ENCODE measurements around the gene LOXL3.

The LOXL3 gene

DNA sequence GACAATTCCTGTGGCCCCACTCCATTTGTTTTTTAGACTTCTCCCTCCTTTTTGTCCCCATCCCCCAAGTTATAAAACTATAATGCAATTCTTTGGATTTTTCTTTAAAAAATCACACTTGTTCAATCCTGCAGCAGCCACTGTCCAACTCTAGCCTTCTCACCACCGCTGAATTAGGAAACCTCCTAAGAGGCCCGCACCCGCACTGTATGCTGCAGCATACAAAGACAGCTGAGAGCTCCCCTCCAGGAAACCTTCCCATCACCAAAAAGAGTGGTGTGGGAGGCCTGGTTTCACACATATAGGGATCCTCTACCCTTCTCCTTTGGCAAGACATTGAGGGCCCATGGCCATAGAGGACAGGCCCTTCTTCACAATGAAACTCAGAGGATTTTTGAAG lies 49.2 kb downstream of the LOXL3 start:
- no peak for DNase-seq

DNA sequence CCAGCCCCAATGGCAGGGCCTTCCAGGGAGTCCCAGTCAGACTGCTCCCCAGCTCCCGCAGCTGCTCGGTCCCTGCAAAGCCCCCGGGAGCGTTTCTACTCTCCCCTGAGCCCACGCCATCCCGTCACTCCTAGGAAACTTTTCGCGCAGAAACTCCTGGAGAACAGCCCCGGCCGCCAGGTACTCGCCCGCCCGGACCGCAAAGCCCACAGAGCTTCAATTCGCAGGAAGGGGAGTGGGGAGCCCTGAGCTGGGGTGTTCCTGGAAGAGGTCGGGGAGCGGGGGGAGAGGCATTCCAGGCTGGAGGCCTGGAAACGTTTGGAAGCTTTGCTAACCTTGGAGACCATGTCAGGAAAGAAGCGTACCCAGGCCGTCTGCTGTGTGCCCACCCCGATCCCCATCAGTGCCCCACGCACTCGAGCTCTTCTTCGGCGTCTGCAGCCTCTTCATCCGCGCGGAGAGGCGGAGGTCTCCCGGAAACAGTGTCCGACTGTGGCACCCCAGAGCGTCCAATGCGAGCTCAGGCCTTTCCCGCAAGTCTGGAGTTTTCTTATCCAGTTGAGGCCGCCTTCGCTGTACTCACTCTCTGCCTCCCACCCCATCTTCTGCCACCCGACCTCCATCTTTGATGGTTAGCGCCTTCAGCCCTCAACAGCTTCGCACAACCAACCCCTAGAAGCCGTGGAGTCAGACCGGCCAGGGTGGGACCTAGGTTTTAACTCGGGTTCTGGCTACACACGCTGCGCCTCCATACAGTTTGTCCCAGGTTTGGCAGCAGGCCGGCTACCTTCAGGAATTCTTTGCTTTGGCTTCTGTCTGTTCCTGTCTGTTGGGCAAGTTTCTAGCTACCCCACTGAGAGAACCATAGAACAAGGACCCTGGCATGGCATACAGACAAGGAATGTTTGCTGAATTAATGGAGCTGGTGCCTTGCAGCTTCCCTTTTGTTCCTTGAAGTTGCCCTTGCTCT lies 50.0 kb downstream of the LOXL3 start:
- no peak for DNase-seq

DNA sequence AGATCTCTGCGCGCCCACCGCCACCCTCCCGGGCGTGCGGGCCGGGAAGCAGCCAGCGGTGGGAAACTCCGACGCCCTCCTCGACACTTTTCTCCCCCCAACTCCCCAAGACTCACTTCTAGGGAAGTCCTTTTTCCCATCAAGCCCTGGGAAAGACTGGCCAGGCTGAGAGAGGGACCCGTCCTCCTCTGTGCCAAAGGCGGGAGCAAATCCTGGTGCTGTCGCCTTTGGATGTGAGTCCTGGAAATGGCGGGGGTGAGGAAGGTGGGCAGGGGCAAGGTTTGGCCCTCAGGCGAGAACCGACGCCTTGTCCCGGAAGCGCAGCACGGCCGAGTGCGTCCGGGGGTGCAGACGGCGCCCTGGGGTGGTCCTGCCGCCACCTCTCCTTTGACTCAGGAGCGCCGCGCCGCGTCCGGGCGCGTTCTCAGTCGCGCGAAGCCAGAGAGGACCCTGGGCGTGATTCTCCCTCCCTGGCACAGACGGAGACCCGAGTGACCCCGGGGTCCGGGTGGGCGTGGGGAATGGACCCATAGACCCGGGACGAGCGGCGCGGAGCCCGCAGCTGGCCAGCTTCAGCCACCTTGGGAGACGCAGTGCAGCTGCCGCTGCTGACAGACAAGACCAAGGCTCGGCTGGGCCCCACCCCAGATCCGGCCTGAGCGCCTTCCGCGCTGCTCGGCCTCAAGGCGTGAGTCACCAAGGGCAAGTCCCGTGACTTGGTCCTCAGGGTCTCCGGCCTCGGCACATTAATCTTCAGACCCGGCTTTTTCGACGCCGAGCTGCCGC lies 50.8 kb downstream of the LOXL3 start:
- DNase-seq = no peak

DNA sequence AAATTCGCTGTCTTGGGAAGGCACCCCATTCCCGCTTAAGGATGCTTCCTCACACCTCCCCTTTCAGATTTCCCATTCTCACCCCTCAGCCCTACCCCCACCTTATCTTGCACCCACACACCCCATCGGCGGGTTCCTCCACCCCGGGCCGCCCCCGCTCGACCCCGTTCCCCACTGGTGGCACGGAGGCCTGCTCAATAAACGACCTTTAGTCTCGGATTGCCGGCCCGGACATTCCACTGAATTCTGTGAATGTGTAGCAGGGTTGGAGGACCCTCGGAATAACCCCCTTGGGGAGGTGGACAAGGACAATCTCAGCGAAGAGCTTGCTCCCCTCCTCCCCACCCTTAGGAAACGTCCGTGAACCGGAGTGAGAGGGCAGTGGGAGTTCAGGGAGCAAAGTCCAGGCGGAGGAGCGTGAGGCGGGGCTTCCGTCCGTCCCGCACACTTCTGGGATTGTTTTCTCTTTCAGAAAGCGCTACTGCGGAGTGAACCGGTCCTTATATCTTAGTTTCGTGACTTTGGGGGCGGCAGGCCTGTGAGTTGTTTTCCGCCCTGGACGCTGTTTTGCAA lies 51.5 kb downstream of the LOXL3 start:
- DNase-seq = no peak

DNA sequence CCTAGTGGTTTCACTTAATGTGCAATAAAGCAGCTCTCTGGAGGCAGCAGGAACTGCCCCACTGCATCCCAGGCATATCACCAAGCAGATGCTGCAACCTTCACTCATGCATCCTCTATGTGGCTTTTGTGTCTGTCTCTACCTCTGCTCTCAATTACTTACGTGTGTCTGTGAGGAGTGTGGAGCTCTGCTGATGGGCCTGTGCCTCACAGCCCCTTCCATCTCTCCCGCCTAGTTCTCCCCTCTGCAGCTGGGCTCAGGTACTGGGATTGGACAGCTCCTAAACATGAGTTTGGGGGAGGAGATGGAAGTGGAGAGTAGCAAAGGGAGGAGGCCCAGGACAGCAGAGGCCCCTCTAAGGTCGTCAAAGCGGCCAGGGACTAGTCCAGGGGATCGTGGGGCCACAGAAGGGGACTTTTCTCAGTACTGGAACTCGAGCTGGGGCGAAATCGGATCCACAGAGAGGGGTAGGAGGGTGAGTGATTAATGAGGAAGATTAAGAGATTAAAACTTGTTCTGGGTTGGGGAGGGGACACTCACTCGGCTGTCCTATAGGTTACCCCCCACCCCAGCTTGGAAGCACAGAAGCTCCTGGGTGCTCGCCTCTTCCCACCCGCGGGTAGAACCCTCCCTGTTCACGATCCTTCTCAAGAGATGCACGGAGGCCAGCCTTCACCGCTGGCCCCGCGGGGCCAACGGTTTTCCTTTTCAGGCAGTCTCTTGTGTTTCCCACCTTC lies 52.2 kb downstream of the LOXL3 start:
- no peak for DNase-seq

DNA sequence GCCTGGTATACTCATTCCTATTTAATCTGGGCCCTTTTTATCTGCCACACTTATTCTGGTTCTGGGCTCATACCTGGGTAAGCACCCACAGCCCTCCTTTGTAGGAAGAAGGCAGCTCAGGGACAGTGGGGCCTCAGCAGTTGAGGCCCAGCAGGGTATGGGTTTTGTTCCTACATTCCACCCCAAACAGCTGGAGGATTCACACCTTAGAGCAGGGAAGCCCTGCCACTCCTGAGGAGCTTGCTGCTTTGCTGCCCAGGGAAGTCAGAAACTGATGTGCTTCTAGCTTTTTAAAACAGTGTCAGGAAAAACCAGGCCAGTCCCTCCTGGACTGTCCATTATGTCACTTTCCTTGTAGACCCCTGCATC lies 53.2 kb downstream of the LOXL3 start:
- no peak for DNase-seq

DNA sequence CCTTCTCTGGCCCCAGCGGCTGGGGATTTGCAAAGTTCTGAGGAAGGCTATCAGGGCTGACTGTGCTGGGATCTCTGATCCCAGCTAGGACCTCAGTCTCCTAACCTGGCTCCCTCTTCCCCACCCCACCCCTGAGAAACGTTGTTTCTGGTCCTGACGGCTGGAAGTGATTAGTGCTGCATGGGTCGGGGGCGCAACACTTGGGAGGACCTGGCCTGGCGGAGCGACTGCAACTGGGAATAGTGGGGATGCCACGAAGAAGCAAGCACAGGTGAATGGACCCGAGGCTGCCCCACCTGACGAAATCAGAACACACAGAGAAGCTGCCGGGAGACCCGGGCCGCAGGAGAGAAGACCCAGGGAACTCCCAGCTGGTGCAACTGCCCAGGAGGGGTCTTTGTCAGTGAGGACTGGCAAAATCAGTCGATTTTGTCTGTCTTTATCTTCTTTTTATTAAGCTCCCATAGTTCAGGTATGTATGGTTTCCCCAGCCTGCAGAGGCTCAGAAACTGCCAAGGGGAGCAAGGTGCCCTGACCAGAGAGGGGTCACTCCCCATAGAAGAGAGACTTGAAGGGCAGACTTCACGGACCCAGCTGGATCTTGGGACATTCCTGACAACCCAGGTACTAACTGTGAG lies 53.7 kb downstream of the LOXL3 start:
- DNase-seq = no peak

DNA sequence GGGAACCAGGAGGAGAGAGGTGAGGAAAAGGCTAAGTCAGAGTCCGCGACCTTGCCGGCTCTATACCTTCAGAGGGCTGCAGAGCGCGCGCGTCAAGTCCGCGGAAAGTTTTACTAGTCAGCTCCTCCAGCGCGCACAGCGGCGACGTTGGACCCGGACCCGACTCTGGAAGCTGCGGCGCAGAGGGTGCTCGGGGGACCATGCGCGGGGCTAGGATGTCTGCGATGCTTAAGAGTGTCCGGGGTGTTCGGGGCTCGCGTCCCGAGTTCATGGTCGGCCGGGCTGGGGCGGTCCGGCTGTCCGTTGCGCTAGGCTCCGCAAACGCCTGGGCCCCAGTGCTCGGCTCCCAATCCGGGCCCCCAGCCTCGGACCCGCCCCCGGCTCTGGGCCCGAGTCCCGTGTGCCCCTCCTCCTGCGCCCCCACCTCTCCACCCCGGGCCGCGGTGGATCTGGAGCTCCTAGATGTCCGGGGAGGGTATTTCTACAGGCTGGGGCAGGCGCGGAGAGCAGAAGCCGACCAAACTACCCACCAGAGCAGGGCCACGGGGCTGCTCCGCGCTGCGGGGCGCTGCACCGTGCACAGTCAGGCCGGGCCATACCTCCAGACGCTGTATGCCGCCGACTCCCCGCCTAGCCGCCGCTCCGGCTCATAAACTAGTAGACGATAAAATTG lies 54.3 kb downstream of the LOXL3 start, which contains the start of gene LBX2:
LBX2 (minus strand) TSS at position 337 of the 673 bp plus-strand sequence; CDS start at position 271, 66 bp downstream.
- DNase-seq = no peak

DNA sequence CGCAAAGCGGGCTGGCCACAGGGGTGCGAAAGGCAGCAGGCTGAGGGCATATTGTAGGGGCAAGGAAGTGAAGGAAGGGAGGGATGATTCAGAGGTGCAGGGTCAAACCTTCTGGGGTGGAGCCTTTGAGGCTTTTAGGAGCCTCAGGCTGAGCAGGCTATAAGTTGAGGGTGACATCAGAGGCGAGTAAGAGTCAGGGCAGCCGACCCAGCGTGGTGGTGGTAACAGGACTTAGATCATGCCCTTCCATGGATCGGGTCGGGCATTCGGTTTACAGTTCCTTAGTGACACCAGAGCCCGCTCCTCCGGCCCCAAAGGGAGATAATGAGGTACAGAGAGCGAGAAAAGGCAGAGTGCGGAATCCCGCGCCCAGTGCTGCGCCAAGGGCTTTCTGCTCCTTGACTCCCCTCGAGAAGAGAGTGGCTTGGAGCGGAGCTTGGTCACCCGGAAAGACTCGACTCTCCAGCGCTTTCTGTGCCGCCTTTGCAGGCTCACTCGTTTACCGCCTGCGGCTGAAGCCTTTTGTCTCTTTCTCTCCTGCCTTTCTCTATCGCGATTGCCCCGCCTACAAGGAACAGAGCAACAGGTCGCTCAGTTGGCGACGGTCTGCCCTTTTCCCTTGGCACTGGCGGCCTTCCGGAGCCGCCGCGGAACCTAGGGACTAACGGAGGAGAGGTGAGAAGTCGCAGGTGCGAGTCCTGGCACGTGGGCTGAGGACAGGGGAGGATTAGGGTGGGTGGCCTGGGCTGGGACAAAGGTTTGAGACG lies 55.1 kb downstream of the LOXL3 start:
- no peak for DNase-seq

DNA sequence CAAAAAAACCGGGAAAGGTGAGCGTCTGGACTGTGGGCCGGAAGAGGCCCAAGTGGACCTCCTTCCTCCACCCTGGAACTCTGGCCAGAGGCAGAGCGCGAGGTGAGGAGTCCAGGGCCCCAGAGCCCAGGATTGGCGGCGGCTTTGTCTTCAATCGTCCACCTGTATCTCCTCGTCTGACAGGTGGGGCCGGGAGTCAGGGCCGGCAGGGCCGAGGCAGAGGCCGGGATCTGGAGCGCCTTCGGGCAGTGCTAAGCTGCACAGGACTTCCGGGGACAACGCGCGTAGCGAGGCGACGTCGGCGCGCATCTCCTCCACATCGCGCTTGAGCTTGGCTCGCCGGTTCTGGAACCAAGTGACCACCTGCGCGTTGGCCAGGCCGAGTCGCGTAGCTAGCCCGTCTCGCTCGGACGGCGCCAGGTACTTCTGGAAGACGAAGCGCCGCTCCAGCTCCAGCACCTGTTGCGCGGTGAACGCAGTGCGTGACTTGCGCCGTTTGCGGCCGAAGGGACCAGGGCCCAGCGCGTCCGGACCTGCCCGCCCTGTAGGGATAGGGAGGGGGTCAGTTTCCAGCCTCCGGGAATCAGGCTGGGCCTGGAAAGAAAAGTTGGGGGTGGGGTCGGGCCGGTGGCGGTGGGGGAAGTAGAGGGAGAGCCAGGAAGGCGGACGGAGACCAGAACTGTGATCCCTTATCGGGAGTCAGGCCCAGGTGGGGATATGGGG lies 55.8 kb downstream of the LOXL3 start:
- DNase-seq = no peak

DNA sequence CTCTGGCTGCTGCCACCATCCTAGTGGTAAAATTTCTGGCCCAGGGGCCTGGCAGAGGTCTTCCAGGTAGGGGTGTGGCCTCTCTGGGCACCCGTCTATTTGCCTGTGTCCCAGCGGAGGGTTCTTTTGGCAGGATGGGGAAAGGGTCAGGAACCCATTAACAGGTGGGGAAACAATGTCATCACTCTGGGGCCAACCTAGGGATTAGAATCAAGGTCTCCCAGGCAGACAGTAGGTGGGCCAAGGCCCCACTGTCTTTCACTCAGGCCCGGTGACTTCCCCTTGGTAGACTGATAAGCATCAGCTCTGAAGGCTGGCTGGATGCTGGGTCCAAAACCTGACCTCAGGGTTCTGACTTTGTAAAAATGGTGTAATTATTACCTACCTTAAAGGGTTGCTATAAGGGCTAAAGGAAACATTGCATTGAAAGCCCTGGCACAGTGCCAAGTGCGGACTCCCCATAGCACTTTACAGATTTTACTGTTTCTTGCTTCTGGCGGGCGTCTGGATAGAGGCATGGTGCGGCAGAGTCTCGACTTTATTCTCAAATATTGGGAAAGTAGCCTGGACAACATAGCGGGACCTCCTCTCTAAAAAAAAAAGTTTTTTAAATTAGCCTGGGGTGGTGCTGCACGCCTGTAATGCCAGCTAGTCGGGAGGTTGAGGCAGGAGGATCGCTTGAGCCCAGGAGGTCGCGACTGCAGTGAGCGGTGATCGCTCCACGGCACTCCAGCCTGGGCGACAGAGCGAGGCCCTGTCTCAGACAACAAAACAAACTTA lies 56.6 kb downstream of the LOXL3 start:
- DNase-seq = no peak

DNA sequence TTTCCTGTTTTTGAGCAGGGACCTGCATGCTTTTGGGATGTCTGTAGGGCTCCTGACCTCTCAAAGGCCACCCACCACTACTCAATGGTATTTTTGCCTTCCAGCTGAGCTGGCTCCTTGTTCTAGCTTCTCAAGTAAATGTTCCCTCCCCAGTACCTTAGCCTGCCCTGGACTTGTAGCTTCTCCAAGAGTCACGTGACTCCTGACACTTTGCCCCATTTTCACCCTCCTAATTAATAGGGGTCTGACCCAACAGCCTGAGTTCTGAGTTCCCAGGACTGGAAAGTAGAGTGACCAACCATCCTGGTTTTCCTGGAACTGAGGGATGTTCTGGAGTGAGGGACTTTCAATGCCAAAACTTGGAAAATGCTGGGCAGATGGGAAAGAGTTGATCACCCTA lies 58.3 kb downstream of the LOXL3 start:
- no peak for DNase-seq

DNA sequence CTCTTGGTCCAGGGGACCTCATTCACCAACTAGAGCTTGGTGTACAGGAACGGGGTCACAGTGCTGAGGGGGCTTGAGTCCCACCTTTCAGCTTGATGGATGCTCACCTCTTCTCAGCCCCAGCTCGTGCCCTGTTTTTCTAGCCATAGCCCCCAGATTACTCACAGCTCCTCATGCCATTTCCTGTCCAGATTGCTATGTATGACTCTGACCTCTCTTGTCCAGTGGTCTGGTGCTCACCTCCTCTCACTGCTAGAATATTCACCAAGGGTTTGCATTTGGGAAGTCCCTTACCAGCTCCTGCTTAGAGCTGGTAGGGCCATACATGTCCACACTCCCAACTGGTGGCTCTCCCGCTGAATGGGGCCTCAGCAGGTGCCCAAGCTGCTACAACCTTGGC lies 60.2 kb downstream of the LOXL3 start:
- DNase-seq = no peak

DNA sequence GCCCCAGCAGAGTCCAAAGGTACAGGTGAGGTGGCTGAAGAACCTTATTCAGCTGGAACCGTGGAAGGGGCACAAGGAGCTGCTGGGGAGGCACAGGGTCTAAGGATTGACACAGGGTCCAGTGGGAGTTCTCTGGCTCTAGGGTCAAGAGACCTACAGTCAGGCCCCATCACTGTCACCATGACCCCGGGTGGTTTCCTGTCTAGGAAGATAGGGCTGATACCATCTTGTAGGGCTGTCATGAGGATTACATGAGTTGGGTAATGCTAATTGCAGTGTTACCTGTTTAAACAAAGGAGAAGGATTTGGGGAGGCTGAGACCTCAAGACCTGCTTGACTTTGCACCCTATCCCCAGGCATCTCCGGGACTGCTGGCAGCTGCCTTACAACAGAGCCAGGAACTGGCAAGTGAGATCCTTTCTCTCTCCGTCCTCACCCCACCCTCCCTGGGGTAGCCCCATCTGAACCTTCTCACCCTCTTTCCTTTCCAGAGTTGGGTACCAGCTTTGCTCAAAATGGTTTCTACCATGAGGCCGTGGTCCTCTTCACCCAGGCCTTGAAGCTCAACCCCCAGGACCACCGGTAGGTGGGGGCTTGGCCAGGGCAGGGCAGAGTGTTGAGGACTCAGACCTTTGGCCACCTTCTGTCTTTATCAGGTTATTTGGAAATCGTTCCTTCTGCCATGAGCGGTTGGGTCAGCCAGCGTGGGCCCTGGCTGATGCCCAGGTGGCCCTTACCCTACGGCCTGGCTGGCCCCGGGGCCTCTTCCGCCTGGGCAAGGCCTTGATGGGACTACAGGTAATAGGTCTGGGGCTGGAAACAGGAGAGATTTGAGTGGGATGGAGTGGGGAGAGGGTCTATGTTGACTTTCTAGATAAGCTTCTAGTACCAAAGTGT lies 61.8 kb downstream of the LOXL3 start:
- DNase-seq = no peak

DNA sequence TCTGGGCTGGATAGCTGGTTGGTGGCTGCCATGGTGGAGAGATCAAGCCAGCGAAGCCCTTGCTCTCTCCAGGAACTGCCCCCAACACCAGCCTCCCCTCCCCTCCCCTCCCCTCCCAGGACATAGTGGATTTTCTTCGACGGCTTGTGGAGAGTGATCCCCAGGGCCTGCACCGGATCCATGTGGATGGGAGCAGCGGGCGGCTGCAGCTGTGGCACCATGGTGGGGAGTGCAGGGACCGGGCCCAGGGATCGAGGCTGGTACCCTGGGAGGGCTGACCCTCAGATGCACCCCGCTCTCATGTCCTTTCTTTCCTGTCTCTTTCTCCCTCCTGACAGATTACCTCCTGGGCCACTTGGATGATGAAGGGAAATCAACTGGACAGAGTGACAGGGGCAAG lies 63.8 kb downstream of the LOXL3 start:
- DNase-seq = no peak

DNA sequence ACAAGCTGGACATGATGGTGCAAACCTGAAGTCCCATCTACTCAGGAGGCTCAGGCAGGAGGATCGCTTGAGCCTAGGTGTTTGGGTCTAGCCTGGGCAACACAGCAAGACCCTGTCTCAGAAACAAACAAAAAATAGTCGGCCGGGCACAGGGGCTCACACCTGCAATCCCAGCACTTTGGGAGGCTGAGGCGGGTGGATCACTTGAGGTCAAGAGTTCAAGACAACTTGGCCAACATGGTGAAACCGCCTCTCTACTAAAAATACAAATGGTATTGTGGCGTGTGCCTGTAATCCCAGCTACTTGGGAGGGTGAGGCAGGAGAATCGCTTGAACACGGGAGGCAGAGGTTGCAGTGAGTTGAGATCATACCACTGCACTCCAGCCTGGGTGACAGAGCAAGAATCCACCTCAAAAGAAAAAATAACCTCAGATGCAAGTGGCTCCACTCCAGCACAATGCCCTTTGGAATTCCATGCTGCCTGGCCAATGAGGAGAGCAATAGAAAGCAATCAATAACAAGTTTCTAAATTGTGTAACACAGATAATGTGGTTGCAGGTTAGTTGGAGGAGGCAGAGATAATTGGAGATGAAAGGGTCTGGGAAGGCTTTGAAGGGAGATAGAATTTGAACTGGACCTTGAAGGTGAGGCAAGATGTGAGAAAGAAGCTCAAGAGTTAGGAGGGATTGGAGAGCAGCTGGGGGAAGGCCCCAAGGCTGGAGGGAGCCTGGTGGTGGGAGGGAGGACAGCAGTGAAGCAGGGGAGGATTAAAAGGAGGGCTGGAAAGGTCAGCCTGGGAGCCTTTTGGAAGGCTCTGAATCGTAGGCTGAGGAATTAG lies 64.9 kb downstream of the LOXL3 start:
- no peak for DNase-seq

DNA sequence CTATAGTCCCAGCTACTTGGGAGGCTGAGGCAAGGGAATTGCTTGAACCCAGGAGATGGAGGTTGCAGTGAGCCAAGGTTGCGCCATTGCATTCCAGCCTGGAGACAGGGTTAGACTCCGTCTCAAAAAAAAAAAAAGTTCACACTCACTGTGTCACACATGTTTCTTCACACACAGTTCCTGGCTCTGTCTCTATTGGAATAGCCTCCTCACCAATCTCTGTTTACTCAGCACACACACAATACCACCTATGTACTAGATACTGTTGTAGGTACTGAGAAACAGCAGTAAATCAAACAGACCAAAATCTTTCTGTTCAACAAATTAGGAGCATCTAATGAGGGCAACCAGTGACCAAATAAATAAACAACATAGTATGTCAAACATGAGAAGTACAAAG lies 67.6 kb downstream of the LOXL3 start:
- DNase-seq = no peak
